Progenitor cell of endocrine pancreas (in vitro differentiated cells): Measurements from ENCODE around the gene CNTN1. TPM values are rescaled to one million over a fixed set of nuclear protein-coding genes. Genes with fewer than 3 reads are reported as not detected.

Source experiments
- DNase-seq: peaks from one replicate; pipeline ENCODE4 v3.0.0; 2021; ENCODE audit warnings: low spot score; ENCODE audit not compliant: unreplicated experiment
- H3K27ac Mint-ChIP-seq: 2 replicates; pipeline ENCODE4 v1.8.0; 2021; ENCODE audit warnings: mild to moderate bottlenecking, moderate library complexity, mixed read lengths
- H3K27me3 Mint-ChIP-seq: 2 replicates; pipeline ENCODE4 v1.8.0; 2021; ENCODE audit warnings: mixed read lengths
- H3K36me3 Mint-ChIP-seq: 2 replicates; pipeline ENCODE4 v1.8.0; 2022; ENCODE audit warnings: mixed read lengths; ENCODE audit not compliant: insufficient read depth
- H3K4me1 Mint-ChIP-seq: 2 replicates; pipeline ENCODE4 v1.8.0; 2021; ENCODE audit warnings: low read depth, mixed read lengths
- H3K4me3 Mint-ChIP-seq: 2 replicates; pipeline ENCODE4 v1.8.0; 2021; ENCODE audit warnings: low read depth, mild to moderate bottlenecking, moderate library complexity, mixed read lengths
- H3K9me3 Mint-ChIP-seq: 2 replicates; pipeline ENCODE4 v1.8.0; 2021; ENCODE audit warnings: low read depth, mixed read lengths
- CTCF ChIP-seq: fragments of 200-600 bp; sonication (generic); IDR thresholded peaks from one replicate; pipeline ENCODE4 v1.5.0; 2021; ENCODE audit warnings: antibody characterized with exemption, mild to moderate bottlenecking; ENCODE audit not compliant: unreplicated experiment
- total RNA-seq: library from RNA; stranded (reverse); gene quantifications from 2 replicates; pipeline ENCODE4 v1.2.1, GENCODE V29; 2021

Gene CNTN1
- total RNA-seq, 1 donor from 2014 or later = 3.1 TPM

- Mint-ChIP-seq H3K9me3 (peaks cover 7% of the 10 kb centered on the region), H3K4me3 (no peak overlapping the region), H3K36me3 (no peaks in the 10 kb centered on the region)
Observed at GRCh38 chr12:40738856-40739255, 46.6 kb downstream of the CNTN1 start.

GRCh38 chr12:40742041-40742440, 49.8 kb downstream of the CNTN1 start:
- peaks cover 7% of the 10 kb centered on the region for H3K9me3 Mint-ChIP-seq
- H3K36me3 Mint-ChIP-seq = no peaks in the 10 kb centered on the region
- no peak overlapping the region for H3K27ac Mint-ChIP-seq
- TF ChIP-seq CTCF = no peak
- no peak overlapping the region for H3K4me3 Mint-ChIP-seq
- no peaks in the 10 kb centered on the region for H3K27me3 Mint-ChIP-seq
- H3K4me1 Mint-ChIP-seq = peaks cover 1% of the 10 kb centered on the region
- DNase-seq = no peak

More at GRCh38 chr12:40738856-40739255, 46.6 kb downstream of the CNTN1 start:
- H3K27me3 Mint-ChIP-seq = no peaks in the 10 kb centered on the region
- DNase-seq = no peak
- peaks cover 1% of the 10 kb centered on the region for H3K4me1 Mint-ChIP-seq
- H3K27ac Mint-ChIP-seq = no peak overlapping the region
- no peak for TF ChIP-seq CTCF

- H3K9me3 Mint-ChIP-seq = peaks cover 6% of the 10 kb centered on the region
- no peak for DNase-seq
- no peak overlapping the region for H3K4me3 Mint-ChIP-seq
- peak; percentile 29 for TF ChIP-seq CTCF
- H3K4me1 Mint-ChIP-seq = peaks cover 18% of the 10 kb centered on the region
- H3K27me3 Mint-ChIP-seq = no peaks in the 10 kb centered on the region
- no peaks in the 10 kb centered on the region for H3K36me3 Mint-ChIP-seq
- H3K27ac Mint-ChIP-seq = no peak overlapping the region
Observed at GRCh38 chr12:40745386-40745785, 53.1 kb downstream of the CNTN1 start.

DNA sequence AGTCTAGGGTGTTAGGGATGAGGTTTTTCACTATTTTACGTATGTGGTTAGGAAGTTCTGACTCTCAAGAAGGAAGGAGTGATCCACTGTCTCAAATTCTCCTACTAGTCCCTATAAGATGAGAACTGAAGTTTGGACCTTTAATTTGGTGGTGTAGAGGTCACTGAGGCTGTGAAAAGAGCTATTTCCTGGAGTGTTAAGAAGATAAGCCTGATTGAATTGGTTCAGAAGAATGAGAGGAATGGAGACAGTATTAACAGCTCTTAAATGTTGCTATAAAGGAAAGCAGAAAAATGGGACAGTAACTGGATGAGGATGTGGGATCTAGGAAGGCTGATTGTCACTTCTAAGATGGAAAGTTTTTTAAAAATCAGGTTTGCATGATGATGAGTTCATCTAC, 57.6 kb downstream of the CNTN1 start:
- Mint-ChIP-seq H3K27ac (peak overlapping the region; percentile 4), H3K4me1 (peaks cover 24% of the 10 kb centered on the region), H3K4me3 (no peak overlapping the region), H3K36me3 (no peaks in the 10 kb centered on the region), H3K27me3 (no peaks in the 10 kb centered on the region), H3K9me3 (no peaks in the 10 kb centered on the region)
- DNase-seq = no peak
- no peak for TF ChIP-seq CTCF

DNA sequence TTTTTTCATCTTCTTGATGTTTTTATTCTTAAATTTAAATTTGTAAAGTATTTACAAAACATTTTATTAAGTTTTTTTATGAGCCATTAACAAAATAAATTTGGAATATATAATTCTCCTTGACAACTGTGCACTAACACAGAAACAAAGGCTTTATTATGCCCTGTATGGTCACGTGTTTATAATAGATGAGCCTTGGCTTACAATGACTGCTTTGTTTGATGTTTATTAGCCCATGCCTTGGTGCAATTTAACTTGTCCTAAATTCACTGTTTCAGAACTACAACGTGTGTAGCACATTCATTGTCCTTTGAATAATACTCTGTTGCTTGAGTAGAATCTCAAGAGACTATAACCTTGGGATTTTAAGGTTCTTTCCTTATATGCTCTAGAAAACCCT, 59.8 kb downstream of the CNTN1 start:
- Mint-ChIP-seq H3K4me1 (peaks cover 23% of the 10 kb centered on the region), H3K36me3 (no peaks in the 10 kb centered on the region)
- no peak for TF ChIP-seq CTCF

More for the DNA sequence above, 59.8 kb downstream of the CNTN1 start:
- no peak overlapping the region for H3K4me3 Mint-ChIP-seq
- no peaks in the 10 kb centered on the region for H3K27me3 Mint-ChIP-seq
- no peaks in the 10 kb centered on the region for H3K9me3 Mint-ChIP-seq
- H3K27ac Mint-ChIP-seq = peak overlapping the region; percentile 54
- no peak for DNase-seq
